NCI-H2081 (cell line): ENCODE measurements around the gene TRAIP.
"Not testable (repeated sequence)": the region's sequence is repeated elsewhere in the genome, so short reads cannot be mapped to it uniquely, and the experiment has no call there.

ENCODE experiments used
- DNase-seq, 2 experiments: peaks; one replicate each; lab custom pipeline; 2025; lab: John Stamatoyannopoulos, UW

The TRAIP gene, protein sequence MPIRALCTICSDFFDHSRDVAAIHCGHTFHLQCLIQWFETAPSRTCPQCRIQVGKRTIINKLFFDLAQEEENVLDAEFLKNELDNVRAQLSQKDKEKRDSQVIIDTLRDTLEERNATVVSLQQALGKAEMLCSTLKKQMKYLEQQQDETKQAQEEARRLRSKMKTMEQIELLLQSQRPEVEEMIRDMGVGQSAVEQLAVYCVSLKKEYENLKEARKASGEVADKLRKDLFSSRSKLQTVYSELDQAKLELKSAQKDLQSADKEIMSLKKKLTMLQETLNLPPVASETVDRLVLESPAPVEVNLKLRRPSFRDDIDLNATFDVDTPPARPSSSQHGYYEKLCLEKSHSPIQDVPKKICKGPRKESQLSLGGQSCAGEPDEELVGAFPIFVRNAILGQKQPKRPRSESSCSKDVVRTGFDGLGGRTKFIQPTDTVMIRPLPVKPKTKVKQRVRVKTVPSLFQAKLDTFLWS

DNA sequence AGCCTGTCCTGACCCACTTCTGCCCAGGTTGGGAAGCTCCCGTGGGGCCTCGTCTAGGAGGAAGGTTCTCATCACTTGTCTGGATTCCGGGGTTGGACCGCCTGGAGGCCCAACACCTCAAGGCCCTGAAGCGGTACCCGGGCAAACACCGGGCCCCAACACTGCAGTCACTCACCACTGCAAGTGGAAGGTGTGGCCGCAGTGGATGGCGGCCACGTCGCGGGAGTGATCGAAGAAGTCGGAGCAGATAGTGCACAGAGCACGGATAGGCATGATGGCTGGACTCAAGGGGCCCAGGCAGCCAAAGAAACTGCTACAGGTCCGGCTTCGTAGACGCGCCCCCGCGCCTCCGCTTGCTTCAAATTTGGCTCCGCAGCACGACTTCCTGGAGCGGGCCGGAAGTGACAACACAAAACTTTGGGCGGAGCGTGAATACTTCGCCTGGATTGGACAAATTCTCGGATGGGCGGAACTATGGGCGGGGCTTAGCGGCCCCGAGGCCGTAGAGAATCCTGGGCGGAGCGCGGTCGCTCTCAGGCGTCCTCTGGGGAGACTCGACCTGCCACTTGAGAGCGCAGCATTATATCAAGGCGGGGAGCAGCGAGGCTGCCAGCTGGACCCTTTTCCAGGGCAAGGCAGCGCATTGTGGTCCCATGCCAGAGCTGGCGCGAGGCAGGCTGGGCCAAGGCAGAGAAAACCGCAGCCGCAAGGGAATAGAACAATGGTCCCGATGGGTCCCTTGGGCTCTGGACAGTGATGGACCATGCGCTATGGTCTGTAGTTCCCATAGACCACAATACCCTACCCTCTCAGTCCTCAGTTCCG, at the start of gene TRAIP:
Gene TRAIP, minus strand, starts transcription at position 384 of the 825 bp plus-strand sequence. Its CDS starts 111 bp downstream, at position 273.
- DNase-seq: peak; percentile 90

DNA sequence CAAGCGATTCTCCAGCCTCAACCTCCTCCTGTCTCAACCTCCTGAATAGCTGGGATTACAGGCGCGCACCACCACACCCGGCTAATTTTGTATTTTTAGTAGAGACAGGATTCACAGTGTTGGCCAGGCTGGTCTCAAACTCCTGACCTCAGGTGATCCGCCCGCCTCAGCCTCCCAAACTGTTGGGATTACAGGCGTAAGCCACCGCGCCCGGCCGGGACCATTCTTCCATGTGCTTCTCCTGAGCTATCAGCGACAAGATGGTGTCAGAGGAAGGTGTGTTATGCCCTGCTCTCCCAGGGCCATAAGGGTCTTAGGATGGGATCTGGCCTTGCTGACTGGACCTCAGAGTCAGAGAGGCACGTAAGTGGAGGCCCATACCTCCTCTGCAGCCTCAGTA, 48.1 kb upstream of the TRAIP start:
- DNase-seq: not testable (repeated sequence)

DNA sequence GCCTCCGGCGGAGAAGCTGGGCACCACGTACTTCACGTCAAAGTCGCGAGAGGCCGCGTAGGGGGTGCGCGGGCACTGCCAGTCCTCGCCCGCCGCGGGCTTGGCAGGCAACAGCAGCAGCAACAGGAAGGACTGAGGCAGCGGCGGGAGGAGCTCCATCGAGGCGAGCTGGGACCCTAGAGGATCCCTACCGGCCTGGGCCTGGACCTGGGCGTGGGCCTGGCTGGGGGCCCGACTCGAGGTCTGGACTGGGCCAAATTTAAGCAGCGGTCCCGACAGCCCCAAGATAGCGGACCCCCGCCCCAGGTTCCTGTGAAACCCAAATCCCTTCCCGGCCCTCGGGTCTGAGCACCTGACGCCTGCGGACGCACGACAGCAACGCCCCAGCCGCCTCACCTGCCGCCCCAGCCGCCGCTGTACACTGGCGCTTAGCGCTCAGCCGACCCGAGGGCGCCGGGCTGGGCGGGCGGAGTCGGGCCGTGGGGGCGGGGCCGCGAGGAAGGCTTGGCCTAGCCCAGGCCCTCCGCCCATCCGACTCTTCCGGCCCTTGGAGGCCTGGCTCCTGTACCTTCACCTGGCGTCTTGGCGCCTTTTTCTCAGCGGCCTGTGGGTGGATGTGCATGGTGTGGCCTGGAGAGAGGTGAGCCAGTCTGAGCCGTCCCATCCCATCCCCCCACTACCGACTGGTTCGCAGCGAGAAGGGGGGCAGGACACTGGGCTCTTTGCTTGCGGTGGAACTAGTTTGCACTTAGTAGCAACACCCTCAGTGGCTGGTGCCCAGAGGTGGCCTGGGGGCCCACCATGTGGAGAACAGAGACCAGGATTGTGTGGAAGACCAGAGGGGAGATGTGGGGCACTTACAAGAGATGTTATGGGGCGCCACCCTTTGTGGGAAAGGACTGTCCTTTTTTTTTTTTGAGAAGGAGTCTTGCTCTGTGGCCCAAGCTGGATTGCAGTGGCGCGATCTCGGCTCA, 47.4 kb upstream of the TRAIP start, which contains the start of gene MST1R:
Gene MST1R, minus strand, starts transcription at position 423 of the 974 bp plus-strand sequence. Its CDS starts 264 bp downstream, at position 159.
- peak; percentile 83 to 86 for DNase-seq

DNA sequence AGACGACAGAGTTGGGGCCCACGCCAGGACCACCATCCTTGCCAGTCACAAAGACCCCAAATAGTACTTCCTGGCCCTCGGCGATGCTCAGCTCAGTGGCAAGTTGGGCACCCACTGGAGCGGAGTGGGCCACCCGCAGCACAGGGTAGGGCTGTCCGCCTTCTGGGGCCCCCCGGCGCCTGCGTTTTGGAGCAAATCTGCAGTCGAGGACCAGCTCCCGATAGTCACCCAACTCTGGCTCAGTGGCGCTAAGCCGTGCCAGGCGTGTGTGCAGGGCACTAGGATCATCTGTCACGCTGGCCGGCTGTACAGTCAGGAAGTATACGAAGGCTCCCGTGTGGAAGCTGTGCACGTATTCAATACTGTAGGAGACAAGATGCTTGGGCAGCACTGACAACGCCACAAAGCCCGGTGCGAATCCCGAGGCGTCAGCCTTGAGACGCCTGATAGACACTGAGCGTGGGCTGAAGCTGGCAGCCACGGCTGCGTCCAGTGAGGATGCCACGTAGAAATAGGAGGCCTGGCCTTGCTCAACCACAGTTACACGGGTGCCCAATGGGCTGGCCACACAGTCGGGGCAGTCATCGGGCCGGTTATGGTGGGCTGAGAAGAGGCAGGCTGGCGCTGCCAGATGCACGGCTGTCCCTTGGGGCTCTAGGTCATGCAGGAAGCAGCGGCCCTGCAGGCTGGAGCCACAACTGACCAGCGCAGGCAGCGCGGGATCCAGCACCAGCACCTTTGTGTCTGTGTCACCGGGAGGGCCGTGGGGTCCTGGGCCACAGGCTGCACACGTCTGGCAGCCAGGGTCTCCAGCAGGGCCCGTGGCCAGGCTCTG, 46.4 kb upstream of the TRAIP start:
- peak in 1 of 2 experiments; percentile 5 for DNase-seq

DNA sequence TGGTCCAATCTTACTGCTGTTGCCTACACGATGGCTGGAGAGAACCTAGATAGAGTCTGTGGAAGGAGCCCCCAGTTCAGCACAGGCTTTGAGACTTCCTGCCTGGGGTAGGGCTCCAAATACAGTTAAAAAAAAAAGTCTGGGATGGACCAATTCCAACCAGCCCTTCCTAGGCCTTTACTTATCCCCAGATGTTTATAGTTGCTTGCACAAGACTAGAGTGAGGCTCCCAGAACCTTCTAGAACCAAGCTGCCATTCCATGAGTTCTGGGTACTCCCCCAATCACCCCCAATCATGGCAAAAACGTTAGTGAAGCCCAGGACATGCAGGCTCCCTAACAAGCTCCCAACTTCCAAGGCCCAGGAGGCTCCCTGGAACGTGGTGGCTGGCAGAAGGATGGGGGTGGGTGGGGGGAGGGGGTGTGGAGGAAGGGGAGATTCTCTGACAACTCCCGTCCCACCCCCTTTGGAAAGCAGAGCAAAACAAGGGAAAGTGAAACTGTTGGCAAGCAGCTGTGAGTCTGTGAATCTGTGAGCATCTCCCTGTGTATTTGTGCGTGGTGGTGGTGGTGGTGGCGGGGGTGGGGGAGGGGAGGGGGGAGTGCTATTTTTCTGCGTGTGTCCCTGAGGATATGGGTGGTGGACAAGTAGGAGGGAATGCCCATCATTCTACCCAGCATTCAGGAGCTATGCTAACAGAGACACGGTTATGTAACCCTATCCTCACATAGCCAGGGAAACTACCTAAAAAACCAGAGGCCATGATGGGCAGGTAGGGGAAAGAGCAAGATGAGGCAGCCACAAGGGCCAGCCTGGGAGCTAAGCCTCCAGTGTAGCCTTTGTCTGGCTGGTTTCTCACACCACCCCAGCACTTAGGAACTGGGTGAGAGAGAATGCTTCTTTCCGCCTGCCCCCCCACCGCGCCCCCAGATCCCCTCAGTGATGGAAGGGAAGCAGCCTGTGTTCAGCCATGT, 45.3 kb upstream of the TRAIP start:
- DNase-seq: no peak

DNA sequence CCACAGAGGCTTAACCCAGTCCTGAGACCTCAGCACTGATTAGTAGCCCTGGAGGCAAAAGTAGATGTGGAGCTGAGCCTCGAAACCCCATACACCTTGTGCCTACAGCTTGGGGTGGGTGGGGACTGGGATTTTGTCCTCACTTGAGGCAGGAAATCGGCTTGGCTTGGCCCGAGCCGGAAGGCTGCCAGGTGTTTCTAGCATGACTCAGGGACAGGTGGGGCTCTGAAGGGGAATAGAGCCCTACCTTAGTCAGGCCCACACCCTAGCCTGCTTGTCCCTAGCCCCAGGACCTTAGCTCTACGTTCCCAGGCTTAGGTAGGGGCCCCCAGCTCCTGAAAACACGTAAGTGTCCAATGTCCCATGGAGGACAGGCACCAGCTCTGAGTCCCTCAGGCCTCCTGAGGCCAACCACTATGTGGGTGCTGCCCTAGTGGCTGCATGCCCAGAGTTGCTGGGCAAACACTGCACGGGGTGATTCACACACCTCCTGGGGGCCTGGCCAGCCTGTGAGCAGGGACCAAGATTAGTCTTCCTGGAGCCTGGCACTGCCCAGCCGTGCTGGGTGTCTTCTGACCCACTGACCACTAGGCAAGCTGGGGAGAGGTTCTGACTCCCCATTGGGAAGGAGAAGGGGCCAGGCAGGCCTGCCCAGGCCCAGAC, 44.3 kb upstream of the TRAIP start:
- DNase-seq: peak; percentile 38 to 71

DNA sequence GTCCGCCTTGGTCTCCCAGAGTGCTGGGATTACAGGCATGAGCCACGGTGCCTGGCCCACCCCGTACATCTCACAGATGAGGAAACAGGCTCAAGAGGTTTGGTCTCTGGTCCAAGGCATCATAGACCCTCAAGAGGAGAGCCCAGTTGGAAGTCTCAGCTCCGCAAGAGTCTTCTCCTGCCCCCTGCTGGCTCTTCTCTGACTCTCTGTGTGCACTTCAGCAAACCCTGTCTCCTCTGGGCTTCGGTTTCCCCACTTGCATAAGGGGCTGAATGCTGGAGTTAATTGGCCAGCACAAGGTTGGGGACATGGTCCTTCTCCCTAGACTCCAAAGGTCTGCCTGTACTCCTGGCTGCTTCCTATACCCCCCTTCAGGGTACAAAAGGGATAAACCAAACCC, 43.5 kb upstream of the TRAIP start:
- DNase-seq: no peak

DNA sequence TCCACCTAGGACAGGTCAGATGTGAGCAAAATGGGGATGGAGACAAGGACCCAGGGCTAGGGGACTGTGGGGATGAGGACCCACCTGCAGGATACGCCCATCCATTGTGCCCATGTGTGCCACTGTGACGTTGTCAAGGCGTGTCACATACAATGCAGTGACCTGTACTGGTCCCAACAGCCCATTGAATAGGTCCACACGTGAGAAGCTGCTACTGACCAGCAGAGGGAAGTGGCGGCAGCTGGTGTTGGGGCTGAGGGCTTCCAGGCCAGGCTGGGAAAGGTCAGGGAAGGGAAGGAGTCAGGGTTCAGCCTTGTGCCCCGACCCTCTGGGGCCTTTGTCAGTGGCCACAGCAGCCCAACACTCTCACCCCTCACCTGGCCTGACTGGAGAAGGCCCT, 42.6 kb upstream of the TRAIP start:
- DNase-seq: no peak

DNA sequence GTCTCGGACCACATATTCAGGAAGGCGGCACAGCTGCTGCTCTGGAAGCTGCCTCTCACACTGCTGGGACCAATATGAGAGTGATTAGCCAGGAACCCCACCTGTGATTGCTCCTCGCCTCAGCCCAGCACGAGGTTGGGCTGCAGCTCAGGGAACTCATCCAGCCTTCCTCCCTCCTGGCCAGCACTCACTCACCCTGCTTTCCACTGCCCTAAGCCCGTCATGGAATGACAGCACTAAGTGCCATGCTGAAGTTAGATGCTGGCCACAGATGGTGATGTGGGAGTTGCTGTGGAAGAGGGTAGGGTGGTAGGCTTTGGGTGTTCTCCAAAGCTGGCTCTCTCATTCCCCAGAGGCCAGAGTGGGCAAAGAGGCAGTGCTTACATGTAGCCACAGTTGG, 40.0 kb upstream of the TRAIP start:
- no peak for DNase-seq

DNA sequence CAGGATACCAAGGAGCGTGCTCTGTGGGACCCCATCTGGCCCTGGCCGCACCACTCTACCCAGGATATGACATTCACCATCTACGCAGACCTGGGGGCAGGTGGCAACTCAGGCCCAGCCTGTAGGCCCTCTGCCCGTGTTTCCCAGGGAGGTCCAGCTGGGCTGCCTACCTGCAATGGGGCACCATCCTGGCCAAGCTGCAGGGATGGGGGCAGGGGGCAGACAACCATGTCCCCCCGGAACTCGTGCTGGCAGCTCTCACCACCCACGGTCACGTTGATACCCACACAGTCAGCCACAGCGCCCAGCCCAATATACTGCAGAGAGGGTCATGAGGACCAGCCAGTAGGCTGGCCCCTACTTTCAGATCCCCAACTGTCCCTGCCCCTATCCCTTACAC, 39.4 kb upstream of the TRAIP start:
- DNase-seq: no peak

DNA sequence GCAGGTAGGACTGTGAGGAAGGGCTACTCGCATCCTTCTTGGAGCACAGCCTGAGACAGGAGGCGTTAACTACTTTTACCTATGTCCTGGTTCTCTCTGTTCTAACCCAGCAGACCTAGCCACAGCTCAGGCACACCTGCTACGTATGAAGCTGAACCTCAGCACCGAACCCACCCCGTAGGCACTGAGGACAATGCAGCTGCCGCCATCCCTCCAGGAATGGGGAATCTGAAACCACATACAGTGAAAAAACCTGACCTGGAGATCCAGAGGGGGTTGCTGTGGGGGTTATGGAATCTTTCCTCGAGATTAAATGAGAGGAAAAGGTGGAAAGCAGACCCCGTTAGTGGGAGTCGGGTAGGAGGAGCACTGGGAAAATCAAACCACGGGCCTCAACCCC, 32.9 kb upstream of the TRAIP start:
- no peak for DNase-seq

DNA sequence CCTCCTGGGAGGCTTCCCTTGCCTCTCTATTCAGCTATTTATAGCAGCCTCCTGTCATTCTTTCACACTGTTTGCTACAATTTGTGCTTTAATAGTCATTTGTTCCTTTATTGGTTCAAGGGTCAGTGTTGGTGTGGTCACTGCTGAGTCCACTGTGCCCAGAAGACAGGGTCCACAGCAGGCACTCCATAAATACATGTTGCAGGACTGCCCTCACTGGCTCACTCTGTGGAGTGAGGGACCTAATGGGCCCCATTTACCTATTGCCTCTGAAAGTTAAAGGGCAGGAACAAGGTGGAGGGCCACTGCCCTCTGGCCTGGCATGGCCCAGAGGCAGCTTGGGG, 30.5 kb upstream of the TRAIP start:
- DNase-seq: no peak

DNA sequence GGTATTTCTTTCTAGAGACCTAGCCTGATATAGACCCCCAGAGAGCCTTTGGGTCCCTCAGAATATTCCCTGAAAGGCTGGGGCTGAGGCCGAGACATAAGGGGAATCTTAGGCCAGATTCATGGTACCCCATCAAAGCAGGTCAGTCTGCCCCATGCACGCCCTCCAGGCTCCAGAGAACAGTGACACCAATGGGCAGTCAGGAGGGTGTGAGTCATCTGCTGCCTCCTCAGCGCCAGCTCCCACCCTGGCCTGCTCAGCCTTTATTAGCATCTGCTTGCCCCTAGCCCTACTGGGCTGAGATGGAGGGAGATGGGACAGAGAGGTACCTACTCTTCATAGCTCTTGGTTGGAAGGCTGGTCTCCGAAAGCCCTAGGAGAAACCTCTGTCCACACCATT, 27.6 kb upstream of the TRAIP start:
- DNase-seq: no peak

DNA sequence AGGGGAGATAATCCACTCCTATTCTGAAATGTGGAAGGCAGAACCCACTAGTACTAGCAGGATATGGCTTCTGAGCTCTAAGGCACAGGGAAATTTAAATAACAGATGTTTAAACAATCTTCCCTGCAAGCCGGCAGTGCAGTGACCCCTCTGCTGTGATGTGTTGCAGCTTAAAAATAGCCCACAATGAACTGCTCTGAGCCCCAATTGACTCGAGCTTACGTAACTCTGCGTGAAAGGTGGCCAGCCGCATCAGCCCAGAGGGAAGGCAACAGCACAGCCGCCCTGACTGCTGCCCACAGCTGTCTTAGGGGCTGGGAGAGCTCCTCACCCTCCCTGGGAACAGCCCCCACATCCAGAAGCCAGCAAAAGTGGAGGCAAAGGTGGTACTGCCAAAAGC, 25.8 kb upstream of the TRAIP start:
- no peak for DNase-seq

DNA sequence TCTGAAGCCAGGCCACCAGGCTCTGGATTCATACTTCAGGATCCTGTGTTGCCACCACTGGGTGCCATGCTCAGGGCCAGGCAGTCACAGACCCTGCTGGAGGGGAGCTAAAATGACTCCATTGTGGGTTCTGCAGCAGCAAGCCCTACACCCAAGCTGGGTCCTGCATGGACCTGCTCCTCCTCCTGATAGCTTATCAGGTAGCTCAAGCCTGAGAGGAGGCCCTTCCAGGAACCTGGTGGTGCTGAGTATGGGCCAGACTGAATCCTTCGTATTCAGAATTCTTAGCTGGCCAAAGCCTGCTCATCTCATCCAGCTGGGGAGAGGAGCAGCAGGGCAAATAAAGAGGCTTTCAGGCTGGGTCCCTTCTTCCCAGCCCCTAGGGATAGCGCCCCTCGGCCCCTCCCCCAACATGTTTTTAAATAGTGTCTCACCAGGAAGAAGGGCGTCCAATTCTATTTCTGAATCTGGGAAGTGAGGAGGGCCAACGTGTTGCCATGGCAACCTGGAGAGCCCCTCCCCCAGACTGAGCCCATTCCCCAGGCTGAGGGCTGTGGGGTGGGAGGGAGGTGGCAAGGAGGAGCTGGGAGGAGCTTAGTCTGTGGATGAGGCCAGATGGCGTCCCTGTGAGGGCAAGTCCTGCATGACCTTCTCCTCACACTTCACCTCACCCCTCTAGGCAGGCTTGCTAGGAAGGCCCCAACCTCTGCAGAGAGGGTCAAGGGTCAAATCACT, 24.4 kb upstream of the TRAIP start:
- no peak for DNase-seq

DNA sequence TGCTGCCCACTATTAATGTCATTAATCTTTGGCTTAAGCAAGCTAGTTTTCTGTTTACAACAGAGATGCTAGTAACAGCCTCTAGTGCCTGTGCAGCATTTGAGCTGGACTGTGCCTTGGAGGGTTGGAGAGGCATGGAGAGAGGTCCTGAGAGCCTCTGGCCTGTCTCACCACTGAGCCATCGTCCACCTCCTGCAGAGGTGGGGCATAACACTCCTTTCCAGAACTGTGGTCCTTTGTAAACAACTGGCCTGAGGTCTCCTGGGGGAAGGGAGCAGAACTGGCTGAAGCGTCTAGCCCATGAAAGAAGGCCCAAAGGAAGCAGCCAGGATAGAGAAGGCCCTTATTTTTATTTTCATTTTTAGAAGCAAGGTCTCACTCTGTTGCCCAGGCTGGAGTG, 23.4 kb upstream of the TRAIP start:
- DNase-seq: no peak

DNA sequence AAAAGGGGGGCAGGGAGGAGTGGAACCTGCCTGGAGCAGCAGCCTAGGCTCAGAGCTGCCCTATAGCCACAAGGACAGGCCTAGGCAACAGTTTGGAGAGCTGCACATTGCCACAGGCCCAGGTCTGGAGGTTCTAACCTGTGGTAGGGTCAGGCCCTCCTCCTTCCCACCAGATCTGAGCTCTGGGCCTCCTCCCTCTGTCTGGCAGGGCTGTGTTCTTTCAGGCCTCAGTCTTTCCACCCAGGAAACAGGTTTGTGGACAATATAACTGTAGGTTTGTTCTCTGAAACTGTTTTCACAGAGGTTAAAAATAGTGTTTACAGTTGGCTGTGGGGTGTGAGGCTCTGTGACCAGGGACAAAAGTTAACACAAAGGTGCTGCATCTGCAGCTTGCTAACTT, 22.3 kb upstream of the TRAIP start:
- DNase-seq: no peak

DNA sequence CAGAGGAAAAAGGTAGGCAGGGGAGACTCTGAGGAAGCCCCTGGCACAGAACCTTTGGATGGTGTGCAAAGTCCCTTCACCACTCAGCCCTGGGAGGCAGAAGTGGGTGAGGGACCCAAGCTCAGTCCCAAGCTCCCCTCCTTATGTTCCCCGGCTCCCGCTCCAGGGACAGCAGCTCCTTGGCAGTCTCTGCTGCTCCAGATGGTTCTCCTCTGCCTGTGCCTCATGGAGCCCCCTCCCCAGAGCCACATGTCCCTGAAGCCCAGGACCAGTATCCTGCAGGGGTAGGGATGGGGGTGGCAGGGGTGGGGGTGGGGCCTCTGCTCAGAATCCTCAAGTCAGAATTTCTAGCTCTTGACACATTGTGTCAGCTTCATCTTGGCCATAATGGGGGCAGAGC, 21.4 kb upstream of the TRAIP start:
- no peak for DNase-seq

DNA sequence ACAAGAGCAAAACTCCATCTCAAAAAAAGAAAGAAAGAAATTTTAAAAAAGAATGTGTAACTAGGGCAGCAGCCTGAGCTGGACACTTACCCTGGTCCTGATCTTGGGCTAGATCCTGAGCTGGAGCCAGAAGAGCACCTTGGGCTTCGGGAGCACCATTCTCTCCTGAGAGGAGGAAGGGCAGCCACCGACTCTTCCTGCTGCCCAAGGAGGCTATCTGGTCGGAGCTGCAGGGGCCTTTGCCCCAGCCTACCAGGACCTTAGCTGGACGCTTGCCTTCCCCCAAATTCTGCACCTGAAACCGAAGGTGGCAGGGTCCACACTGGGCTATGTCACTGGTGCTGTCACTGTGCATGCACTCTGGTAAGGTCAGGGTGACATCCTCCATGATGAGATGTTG, 20.2 kb upstream of the TRAIP start:
- DNase-seq: no peak
